ENCODE results near the gene UPP1. TPM values are rescaled to one million over a fixed set of nuclear protein-coding genes. Genes with fewer than 3 reads are reported as not detected.
A peak's percentile ranks its signal among the peaks of the same experiment; 100 is the strongest.

UPP1 gene
- total and polyA plus RNA-seq, 10 donors = 22.2 to 80.0 (median 54.5) TPM

DNA sequence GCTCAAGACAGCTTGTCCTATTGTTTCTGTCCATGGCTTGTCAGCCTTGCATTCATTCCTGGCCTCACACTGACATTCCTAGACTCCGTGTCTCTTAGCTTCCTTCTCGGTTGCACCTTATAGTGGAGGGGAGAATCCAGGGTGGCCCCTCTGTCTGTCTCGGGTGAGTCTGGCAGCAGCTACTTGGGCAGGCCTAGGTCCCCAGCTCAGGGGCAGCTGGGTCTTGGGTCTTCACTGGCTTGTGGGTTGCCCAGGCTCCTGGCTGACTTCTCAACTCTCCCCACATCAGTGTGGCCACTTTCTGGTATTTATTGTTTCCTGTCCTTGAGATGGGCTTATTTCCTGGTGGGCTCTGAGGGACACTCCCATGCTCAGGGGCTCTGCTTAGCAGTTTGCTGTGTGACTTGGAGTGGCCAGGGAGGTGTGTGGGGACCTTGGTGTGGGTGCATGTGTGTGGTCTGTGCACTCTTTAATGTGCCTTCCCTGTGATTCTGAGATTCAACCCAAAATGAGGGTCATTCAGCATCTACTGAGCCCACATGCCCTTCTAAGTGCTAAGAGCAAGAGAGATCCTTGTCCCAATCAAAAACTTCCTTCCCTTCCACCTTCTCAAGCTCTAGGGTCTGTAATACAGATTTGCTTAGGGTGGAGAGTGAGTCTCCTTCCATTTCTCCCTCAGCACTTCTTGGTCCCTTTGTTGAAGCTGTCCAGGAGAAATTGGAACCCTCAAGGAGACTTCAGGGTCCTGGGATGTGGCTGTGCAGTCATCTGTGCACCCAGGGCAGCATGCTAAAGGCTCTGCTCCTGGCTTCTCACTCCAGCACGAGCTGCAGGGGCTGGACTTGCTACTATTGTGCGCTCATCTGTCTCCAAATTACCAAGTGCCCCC is 20.1 kb downstream of the UPP1 start:
- TF ChIP-seq, protein P1, sequence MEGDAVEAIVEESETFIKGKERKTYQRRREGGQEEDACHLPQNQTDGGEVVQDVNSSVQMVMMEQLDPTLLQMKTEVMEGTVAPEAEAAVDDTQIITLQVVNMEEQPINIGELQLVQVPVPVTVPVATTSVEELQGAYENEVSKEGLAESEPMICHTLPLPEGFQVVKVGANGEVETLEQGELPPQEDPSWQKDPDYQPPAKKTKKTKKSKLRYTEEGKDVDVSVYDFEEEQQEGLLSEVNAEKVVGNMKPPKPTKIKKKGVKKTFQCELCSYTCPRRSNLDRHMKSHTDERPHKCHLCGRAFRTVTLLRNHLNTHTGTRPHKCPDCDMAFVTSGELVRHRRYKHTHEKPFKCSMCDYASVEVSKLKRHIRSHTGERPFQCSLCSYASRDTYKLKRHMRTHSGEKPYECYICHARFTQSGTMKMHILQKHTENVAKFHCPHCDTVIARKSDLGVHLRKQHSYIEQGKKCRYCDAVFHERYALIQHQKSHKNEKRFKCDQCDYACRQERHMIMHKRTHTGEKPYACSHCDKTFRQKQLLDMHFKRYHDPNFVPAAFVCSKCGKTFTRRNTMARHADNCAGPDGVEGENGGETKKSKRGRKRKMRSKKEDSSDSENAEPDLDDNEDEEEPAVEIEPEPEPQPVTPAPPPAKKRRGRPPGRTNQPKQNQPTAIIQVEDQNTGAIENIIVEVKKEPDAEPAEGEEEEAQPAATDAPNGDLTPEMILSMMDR (IDR thresholded peaks at IDR 0.05 in 8 of 11, conservative IDR thresholded peaks at IDR 0.05 in 3 of 11) = no peak
- peak in 1 of 3 donors; percentile 8 for TF ChIP-seq POLR2AphosphoS5 (IDR thresholded peaks at IDR 0.05)
- Histone ChIP-seq H3K27ac (peak overlapping the region in 3 of 8 donors; percentile 43 to 50 (median 45)), H3K4me3 (no peak overlapping the region), H3K4me1 (peaks cover 0 to 14% (median 9%) of the 10 kb centered on the region in 6 donors), H3K36me3 (peaks cover 7 to 57% (median 50%) of the 10 kb centered on the region in 6 donors), H3K9me3 (no peaks in the 10 kb centered on the region), H3K27me3 (replicated peaks in 1 of 7) (no peaks in the 10 kb centered on the region)
- intact Hi-C loops (cut with DNase I; ENCODE audit: low total_unique reads) = no loop called here
- DNase-seq = peak; percentile 74
- WGBS, 5 donors = 88 to 95% (median 91%) methylated on average over 5 of the region's 5 CpGs

GRCh38 chr7:48109848-48110663 is 21.0 kb downstream of the UPP1 start:
- intact Hi-C loops (cut with DNase I; ENCODE audit: low total_unique reads) = loop anchor here (2.0 to 5.0 kb wide), 2 partner anchors 119 to 163 kb away; partner anchors contain the start of gene PKD1L1
- WGBS, 5 donors = 20 to 25% (median 24%) methylated on average over 7 to 9 of the region's 9 CpGs
- Histone ChIP-seq H3K4me3 (no peak overlapping the region), H3K4me1 (peaks cover 0 to 14% (median 9%) of the 10 kb centered on the region in 6 donors), H3K27me3 (replicated peaks in 1 of 7) (no peaks in the 10 kb centered on the region), H3K9me3 (no peaks in the 10 kb centered on the region), H3K36me3 (peaks cover 7 to 49% (median 41%) of the 10 kb centered on the region in 6 donors), H3K27ac (peak overlapping the region in 3 of 8 donors; percentile 43 to 50 (median 45))
- peak; percentile 93 for DNase-seq
- TF ChIP-seq POLR2AphosphoS5 (IDR thresholded peaks at IDR 0.05) = peak in 1 of 3 donors; percentile 73
- TF ChIP-seq, protein P1 (IDR thresholded peaks at IDR 0.05 in 8 of 11, conservative IDR thresholded peaks at IDR 0.05 in 3 of 11) = peak; percentile 94 to 99 (median 98)
- TF ChIP-seq POLR2A (IDR thresholded peaks at IDR 0.05) = no peak

GRCh38 chr7:48110868-48111267 is 21.8 kb downstream of the UPP1 start:
- peaks cover 0 to 14% (median 9%) of the 10 kb centered on the region in 6 donors for H3K4me1 ChIP-seq
- no peak for TF ChIP-seq POLR2A (IDR thresholded peaks at IDR 0.05)
- TF ChIP-seq, protein P1 (IDR thresholded peaks at IDR 0.05 in 8 of 11, conservative IDR thresholded peaks at IDR 0.05 in 3 of 11) = no peak
- TF ChIP-seq POLR2AphosphoS5 (IDR thresholded peaks at IDR 0.05) = no peak
- WGBS, 5 donors = 73 to 92% (median 86%) methylated on average over 4 of the region's 4 CpGs
- H3K27me3 ChIP-seq (replicated peaks in 1 of 7) = no peaks in the 10 kb centered on the region
- H3K27ac ChIP-seq = peak overlapping the region in 1 of 8 donors; percentile 12
- H3K36me3 ChIP-seq = peaks cover 7 to 40% (median 33%) of the 10 kb centered on the region in 6 donors
- intact Hi-C loops (cut with DNase I; ENCODE audit: low total_unique reads) = loop anchor here (2.0 to 5.0 kb wide), 2 partner anchors 120 to 164 kb away; partner anchors contain the start of gene PKD1L1
- no peaks in the 10 kb centered on the region for H3K9me3 ChIP-seq
- DNase-seq = no peak
- no peak overlapping the region for H3K4me3 ChIP-seq
